Measurements from ENCODE around the gene SLC39A11.

DNA sequence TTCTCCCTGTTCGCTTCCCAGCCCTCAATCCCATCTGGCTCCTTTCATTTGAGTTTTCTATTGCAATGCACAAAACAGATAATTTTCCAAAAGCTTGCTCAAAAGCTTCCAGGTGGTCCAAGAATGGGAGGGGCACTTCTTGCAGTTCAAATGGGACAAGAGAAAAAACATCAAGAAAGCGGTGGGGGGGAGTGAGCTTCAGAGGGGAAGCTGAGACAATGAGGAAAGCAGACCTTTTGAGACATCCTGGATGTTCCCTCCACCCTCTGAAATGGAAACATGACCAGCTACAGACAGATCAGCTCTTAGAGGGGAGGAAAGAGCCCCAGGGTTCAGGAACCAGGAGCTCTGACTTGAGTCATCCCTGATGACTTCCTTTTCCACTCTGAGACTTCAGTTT is 368.2 kb downstream of the SLC39A11 start:
- TF ChIP-seq, protein P1, sequence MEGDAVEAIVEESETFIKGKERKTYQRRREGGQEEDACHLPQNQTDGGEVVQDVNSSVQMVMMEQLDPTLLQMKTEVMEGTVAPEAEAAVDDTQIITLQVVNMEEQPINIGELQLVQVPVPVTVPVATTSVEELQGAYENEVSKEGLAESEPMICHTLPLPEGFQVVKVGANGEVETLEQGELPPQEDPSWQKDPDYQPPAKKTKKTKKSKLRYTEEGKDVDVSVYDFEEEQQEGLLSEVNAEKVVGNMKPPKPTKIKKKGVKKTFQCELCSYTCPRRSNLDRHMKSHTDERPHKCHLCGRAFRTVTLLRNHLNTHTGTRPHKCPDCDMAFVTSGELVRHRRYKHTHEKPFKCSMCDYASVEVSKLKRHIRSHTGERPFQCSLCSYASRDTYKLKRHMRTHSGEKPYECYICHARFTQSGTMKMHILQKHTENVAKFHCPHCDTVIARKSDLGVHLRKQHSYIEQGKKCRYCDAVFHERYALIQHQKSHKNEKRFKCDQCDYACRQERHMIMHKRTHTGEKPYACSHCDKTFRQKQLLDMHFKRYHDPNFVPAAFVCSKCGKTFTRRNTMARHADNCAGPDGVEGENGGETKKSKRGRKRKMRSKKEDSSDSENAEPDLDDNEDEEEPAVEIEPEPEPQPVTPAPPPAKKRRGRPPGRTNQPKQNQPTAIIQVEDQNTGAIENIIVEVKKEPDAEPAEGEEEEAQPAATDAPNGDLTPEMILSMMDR (IDR thresholded peaks at IDR 0.05; ENCODE audit: low read length): no peak
- TF ChIP-seq EZH2 (optimal IDR thresholded peaks at IDR 0.05; ENCODE audit: low read depth, low read length) (no peak), EZH2phosphoT487 (IDR thresholded peaks at IDR 0.05; ENCODE audit: low read length) (no peak)

Data from MM.1S (cell line).